Smooth muscle cell (in vitro differentiated cells): ENCODE measurements around the gene DNM1L. TPM values are rescaled to one million over a fixed set of nuclear protein-coding genes. Genes with fewer than 3 reads are reported as not detected.
A peak's percentile ranks its signal among the peaks of the same experiment; 100 is the strongest.

Source experiments
- DNase-seq: peaks from one replicate; lab custom pipeline; 2025; ENCODE audit not compliant: unreplicated experiment; lab: John Stamatoyannopoulos, UW
- H2AFZ ChIP-seq: fragments of 200-600 bp; sonication (generic); 2 replicates; pipeline ENCODE4 v1.6.0; 2016; ENCODE audit warnings: antibody characterized with exemption, low read depth, mild to moderate bottlenecking
- H3F3A ChIP-seq: fragments of 200-600 bp; sonication (generic); 2 replicates; pipeline ENCODE4 v1.6.0; 2017; ENCODE audit warnings: antibody characterized with exemption, low read depth
- H3K27ac ChIP-seq: fragments of 200-600 bp; sonication (generic); 2 replicates; pipeline ENCODE4 v1.5.1; 2016; ENCODE audit warnings: low read depth, mild to moderate bottlenecking
- H3K27me3 ChIP-seq: fragments of 200-600 bp; sonication (generic); 2 replicates; pipeline ENCODE4 v1.6.1; 2016; ENCODE audit warnings: low read depth, mild to moderate bottlenecking
- H3K36me3 ChIP-seq: fragments of 200-600 bp; sonication (generic); 2 replicates; pipeline ENCODE4 v1.5.1; 2016; ENCODE audit warnings: low read depth
- H3K4me1 ChIP-seq: fragments of 200-600 bp; sonication (generic); 2 replicates; pipeline ENCODE4 v1.5.1; 2016; ENCODE audit warnings: low read depth
- H3K4me2 ChIP-seq: fragments of 200-600 bp; sonication (generic); 2 replicates; pipeline ENCODE4 v1.6.0; 2016; ENCODE audit warnings: mild to moderate bottlenecking
- H3K4me3 ChIP-seq: fragments of 200-600 bp; sonication (generic); 2 replicates; pipeline ENCODE4 v1.5.1; 2016; ENCODE audit warnings: mild to moderate bottlenecking
- H3K79me2 ChIP-seq: fragments of 200-600 bp; sonication (generic); 2 replicates; pipeline ENCODE4 v1.6.0; 2016; ENCODE audit warnings: low read depth, mild to moderate bottlenecking
- H3K9ac ChIP-seq: fragments of 200-600 bp; sonication (generic); 2 replicates; pipeline ENCODE4 v1.6.0; 2016; ENCODE audit warnings: low read depth
- H3K9me3 ChIP-seq: fragments of 200-600 bp; sonication (generic); replicated peaks from 2 replicates; pipeline ENCODE4 v1.5.1; 2016; ENCODE audit warnings: low read depth
- H4K20me1 ChIP-seq: fragments of 200-600 bp; sonication (generic); 2 replicates; pipeline ENCODE4 v1.6.0; 2016; ENCODE audit warnings: low read depth
- WGBS: methylation state at CpG from one replicate; pipeline ENCODE4 v1.1.7; 2016; ENCODE audit warnings: low lambda C conversion rate; 5-methylcytosine and 5-hydroxymethylcytosine counted together
- polyA plus RNA-seq: library from polyadenylated mRNA; unstranded; fragments of >200 nt; fragmentation: Nextera tagmentation; extraction: Ambion mirVana; gene quantifications from 2 replicates; pipeline ENCODE4 v1.2.1, GENCODE V29; 2016
- total RNA-seq: library from RNA; depleted of rRNA; stranded (reverse); fragments of >200 nt; gene quantifications from 2 replicates; pipeline ENCODE4 v1.2.3, GENCODE V29; 2014
- TF ChIP-seq, protein P1 (sequence below): fragments of 200-600 bp; sonication (generic); IDR thresholded peaks from 2 replicates; pipeline ENCODE4 v1.5.1; 2017; ENCODE audit warnings: borderline replicate concordance, mild to moderate bottlenecking, antibody characterized with exemption; ENCODE audit not compliant: insufficient read depth, poor library complexity, severe bottlenecking

Gene DNM1L
- total and polyA plus RNA-seq, 2 experiments from 2014 or later, result 33.6 to 56.3 TPM

DNA sequence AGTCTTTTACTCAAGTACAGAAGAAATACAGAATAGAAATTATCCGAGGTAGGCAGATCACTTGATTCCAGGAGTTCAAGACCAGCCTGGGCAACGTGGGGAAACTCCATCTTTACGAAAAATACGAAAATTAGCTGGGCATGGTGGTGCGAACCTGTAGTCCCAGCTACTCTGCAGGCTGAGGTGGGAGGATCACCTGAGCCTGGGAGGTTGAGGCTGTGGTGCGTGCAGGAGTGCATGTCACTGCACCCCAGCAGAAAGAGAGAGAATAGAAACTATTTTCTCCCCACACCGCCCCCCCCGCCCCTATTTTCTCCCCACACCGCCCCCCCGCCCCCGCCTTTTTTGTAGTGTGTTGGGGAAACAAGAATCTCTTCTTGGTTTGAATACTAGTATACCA, 2.2 kb downstream of the DNM1L start:
- no peaks in the 10 kb centered on the region for H3K9me3 ChIP-seq
- H4K20me1 ChIP-seq, result peaks cover 52% of the 10 kb centered on the region
- DNase-seq, result no peak
- H3K36me3 ChIP-seq, result no peaks in the 10 kb centered on the region
- H3K4me3 ChIP-seq, result no peak overlapping the region
- no peaks in the 10 kb centered on the region for H3K27me3 ChIP-seq
- TF ChIP-seq, protein P1, sequence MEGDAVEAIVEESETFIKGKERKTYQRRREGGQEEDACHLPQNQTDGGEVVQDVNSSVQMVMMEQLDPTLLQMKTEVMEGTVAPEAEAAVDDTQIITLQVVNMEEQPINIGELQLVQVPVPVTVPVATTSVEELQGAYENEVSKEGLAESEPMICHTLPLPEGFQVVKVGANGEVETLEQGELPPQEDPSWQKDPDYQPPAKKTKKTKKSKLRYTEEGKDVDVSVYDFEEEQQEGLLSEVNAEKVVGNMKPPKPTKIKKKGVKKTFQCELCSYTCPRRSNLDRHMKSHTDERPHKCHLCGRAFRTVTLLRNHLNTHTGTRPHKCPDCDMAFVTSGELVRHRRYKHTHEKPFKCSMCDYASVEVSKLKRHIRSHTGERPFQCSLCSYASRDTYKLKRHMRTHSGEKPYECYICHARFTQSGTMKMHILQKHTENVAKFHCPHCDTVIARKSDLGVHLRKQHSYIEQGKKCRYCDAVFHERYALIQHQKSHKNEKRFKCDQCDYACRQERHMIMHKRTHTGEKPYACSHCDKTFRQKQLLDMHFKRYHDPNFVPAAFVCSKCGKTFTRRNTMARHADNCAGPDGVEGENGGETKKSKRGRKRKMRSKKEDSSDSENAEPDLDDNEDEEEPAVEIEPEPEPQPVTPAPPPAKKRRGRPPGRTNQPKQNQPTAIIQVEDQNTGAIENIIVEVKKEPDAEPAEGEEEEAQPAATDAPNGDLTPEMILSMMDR, result no peak
- H3K79me2 ChIP-seq, result peaks cover 64% of the 10 kb centered on the region
- H2AFZ ChIP-seq, result no peak overlapping the region
- H3K9ac ChIP-seq, result no peak overlapping the region
- H3K4me2 ChIP-seq, result peak overlapping the region; percentile 86
- no peaks in the 10 kb centered on the region for H3F3A ChIP-seq
- 72% methylated on average over 10 of the region's 11 CpGs for WGBS
- no peak overlapping the region for H3K27ac ChIP-seq
- H3K4me1 ChIP-seq, result peaks cover 10% of the 10 kb centered on the region

DNA sequence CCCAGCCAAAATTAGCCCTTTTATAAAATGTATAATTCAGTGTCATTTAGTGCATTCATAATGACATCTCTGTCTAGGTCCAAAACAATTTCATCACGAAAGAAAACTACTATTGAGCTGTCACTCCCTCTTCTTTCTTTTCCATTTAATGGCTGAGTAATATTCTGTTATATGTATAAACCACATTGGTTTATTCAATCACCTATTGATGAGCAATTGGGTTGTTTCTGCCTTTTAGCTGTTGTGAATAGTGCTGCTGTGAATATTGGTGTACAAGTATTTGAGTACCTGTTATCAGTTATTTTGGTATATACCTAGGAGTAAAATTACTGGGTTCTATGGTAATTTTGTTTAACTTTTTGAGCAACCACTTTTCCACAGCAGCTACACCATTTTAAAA, 7.2 kb downstream of the DNM1L start:
- H3K9me3 ChIP-seq, result no peaks in the 10 kb centered on the region
- peaks cover 99% of the 10 kb centered on the region for H3K79me2 ChIP-seq
- no peak overlapping the region for H3K9ac ChIP-seq
- H3F3A ChIP-seq, result no peaks in the 10 kb centered on the region
- H3K4me1 ChIP-seq, result no peaks in the 10 kb centered on the region
- H2AFZ ChIP-seq, result no peak overlapping the region
- peaks cover 85% of the 10 kb centered on the region for H4K20me1 ChIP-seq
- WGBS, result 94% methylated on average over 1 of the region's 1 CpG
- TF ChIP-seq, protein P1, result no peak
- no peaks in the 10 kb centered on the region for H3K36me3 ChIP-seq
- H3K27me3 ChIP-seq, result no peaks in the 10 kb centered on the region
- no peak overlapping the region for H3K4me2 ChIP-seq
- H3K4me3 ChIP-seq, result no peak overlapping the region
- H3K27ac ChIP-seq, result no peak overlapping the region
- DNase-seq, result no peak

DNA sequence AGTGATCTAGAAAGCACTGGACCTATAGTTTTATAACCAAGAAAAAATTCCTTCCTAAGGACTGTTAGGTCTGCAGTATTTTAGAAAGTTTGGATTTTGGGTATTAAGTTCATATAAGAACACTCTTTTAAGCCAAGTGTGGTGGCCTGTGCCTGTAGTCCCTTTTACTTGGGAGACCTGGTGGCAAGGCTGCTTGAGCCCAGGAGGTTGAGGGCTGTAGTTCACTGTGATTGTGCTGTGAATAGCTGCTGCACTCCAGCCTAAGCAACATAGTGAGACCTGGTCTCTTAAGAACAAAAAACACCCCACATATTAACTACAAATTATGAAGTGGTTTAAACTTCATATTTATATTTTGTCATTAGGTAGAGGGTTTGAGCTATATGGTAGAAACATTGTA, 9.7 kb downstream of the DNM1L start:
- H2AFZ ChIP-seq, result no peak overlapping the region
- H3K4me3 ChIP-seq, result no peak overlapping the region
- DNase-seq, result no peak
- H3K79me2 ChIP-seq, result peaks cover 99% of the 10 kb centered on the region
- H3K9ac ChIP-seq, result no peak overlapping the region
- no peaks in the 10 kb centered on the region for H3K4me1 ChIP-seq
- no peak overlapping the region for H3K27ac ChIP-seq
- TF ChIP-seq, protein P1, result no peak
- H3F3A ChIP-seq, result no peaks in the 10 kb centered on the region
- H3K4me2 ChIP-seq, result no peak overlapping the region
- no peaks in the 10 kb centered on the region for H3K36me3 ChIP-seq
- peaks cover 89% of the 10 kb centered on the region for H4K20me1 ChIP-seq
- no peaks in the 10 kb centered on the region for H3K9me3 ChIP-seq
- no peaks in the 10 kb centered on the region for H3K27me3 ChIP-seq

DNA sequence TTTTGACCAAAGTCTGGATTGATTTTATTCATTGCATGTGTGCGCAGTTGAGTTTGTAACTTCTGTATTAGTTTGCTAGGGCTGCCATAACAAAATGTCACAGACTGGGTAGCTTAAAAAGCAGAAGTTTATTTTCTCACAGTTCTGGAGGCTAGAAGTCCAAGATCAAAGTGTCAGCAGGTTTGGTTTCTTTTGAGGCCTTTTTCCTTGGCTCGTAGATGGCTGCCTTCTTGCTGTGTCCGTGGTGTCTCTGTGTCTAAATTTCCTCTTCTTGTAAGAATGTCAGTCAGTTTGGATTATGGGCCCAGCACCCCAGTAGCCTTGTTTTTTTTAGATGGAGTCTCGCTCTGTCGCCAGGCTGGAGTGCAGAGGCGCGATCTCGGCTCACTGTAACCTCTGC, 11.8 kb downstream of the DNM1L start:
- WGBS, result 91% methylated on average over 8 of the region's 8 CpGs
- peaks cover 99% of the 10 kb centered on the region for H3K79me2 ChIP-seq
- no peak for DNase-seq
- no peaks in the 10 kb centered on the region for H3K9me3 ChIP-seq
- H2AFZ ChIP-seq, result no peak overlapping the region
- H3K9ac ChIP-seq, result no peak overlapping the region
- H3K4me3 ChIP-seq, result no peak overlapping the region
- TF ChIP-seq, protein P1, result no peak
- H3K27me3 ChIP-seq, result no peaks in the 10 kb centered on the region
- H3K27ac ChIP-seq, result no peak overlapping the region
- no peaks in the 10 kb centered on the region for H3K4me1 ChIP-seq
- no peak overlapping the region for H3K4me2 ChIP-seq
- peaks cover 73% of the 10 kb centered on the region for H4K20me1 ChIP-seq
- H3F3A ChIP-seq, result no peaks in the 10 kb centered on the region
- H3K36me3 ChIP-seq, result no peaks in the 10 kb centered on the region
